HEK293T (cell line): ENCODE data around the gene MBOAT7.

Experiments used
- CTCF ChIA-PET: fragments of 350-600 bp; formaldehyde crosslinking; extraction: SDS; loops from one replicate; lab custom pipeline; 2021; ENCODE audit warnings: antibody characterized with exemption, inconsistent platforms; lab: Yijun Ruan, JAX
- POLR2A ChIA-PET: fragments of 350-600 bp; formaldehyde crosslinking; extraction: SDS; loops from one replicate; lab custom pipeline; 2020; ENCODE audit warnings: antibody characterized with exemption, inconsistent platforms; lab: Yijun Ruan, JAX
- DNase-seq: peaks from one replicate; pipeline ENCODE4 v3.0.0; 2012; ENCODE audit warnings: mixed read lengths; ENCODE audit errors: extremely low spot score
- ARNT ChIP-seq: fragments of 450-650 bp; IDR thresholded peaks from 2 replicates; pipeline ENCODE4 v1.6.1; 2017; ENCODE audit warnings: mild to moderate bottlenecking
- BHLHE40 ChIP-seq: fragments of 450-650 bp; IDR thresholded peaks from 2 replicates; pipeline ENCODE4 v1.6.1; 2016; ENCODE audit warnings: mild to moderate bottlenecking, moderate library complexity, borderline replicate concordance
- CTBP1 ChIP-seq: fragments of 450-650 bp; IDR thresholded peaks from 2 replicates; pipeline ENCODE4 v1.6.1; 2016; ENCODE audit warnings: borderline replicate concordance
- ELF4 ChIP-seq: fragments of 450-650 bp; IDR thresholded peaks from 2 replicates; pipeline ENCODE4 v1.6.1; 2017; ENCODE audit warnings: antibody characterized with exemption
- FOXA1 ChIP-seq: fragments of 450-650 bp; IDR thresholded peaks from 2 replicates; pipeline ENCODE4 v1.6.1; 2016; ENCODE audit warnings: mild to moderate bottlenecking
- FOXK2 ChIP-seq: fragments of 450-650 bp; IDR thresholded peaks from 2 replicates; pipeline ENCODE4 v1.6.1; 2016; ENCODE audit warnings: mild to moderate bottlenecking
- FOXM1 ChIP-seq: fragments of 450-650 bp; IDR thresholded peaks from 2 replicates; pipeline ENCODE4 v1.6.1; 2017; ENCODE audit warnings: mild to moderate bottlenecking, borderline replicate concordance
- HDGF ChIP-seq: fragments of 450-650 bp; IDR thresholded peaks from 2 replicates; pipeline ENCODE4 v1.6.1; 2017; ENCODE audit warnings: antibody characterized with exemption, borderline replicate concordance
- L3MBTL2 ChIP-seq: fragments of 450-650 bp; conservative IDR thresholded peaks from 2 replicates; pipeline ENCODE4 v1.6.1; 2016; ENCODE audit warnings: mild to moderate bottlenecking
- LEF1 ChIP-seq: fragments of 450-650 bp; IDR thresholded peaks from 2 replicates; pipeline ENCODE4 v1.6.1; 2017; ENCODE audit warnings: mild to moderate bottlenecking, borderline replicate concordance
- NFRKB ChIP-seq: fragments of 450-650 bp; IDR thresholded peaks from 2 replicates; pipeline ENCODE4 v1.6.1; 2016; ENCODE audit warnings: mild to moderate bottlenecking, moderate library complexity
- PKNOX1 ChIP-seq: fragments of 450-650 bp; IDR thresholded peaks from 2 replicates; pipeline ENCODE4 v1.6.1; 2016
- SP1 ChIP-seq: fragments of 450-650 bp; IDR thresholded peaks from 2 replicates; pipeline ENCODE4 v1.6.1; 2017
- SUZ12 ChIP-seq: fragments of 450-650 bp; IDR thresholded peaks from 2 replicates; pipeline ENCODE4 v1.6.1; 2016; ENCODE audit warnings: mild to moderate bottlenecking
- TARDBP ChIP-seq: fragments of 450-650 bp; IDR thresholded peaks from 2 replicates; pipeline ENCODE4 v1.6.1; 2016
- ZNF384 ChIP-seq: fragments of 450-650 bp; IDR thresholded peaks from 2 replicates; pipeline ENCODE4 v1.6.1; 2016

Gene MBOAT7

GRCh38 chr19:54206831-54207177 lies 17.4 kb upstream of the MBOAT7 start:
- TF ChIP-seq L3MBTL2 (no peak), ARNT (no peak), TARDBP (no peak), FOXM1 (no peak), PKNOX1 (no peak), FOXA1 (no peak), ZNF384 (no peak), CTBP1 (no peak), HDGF (no peak), BHLHE40 (no peak), NFRKB (no peak), SP1 (no peak), SUZ12 (no peak), LEF1 (no peak), FOXK2 (no peak), ELF4 (no peak)
- no peak for DNase-seq
- ChIA-PET CTCF (no interaction called here), POLR2A (interaction anchor here (6.7 kb wide), 1 partner anchor 17 kb away, joined by 46 read pairs; the partner anchor contains the start of genes MBOAT7 and TSEN34)

- CTCF ChIA-PET = no interaction called here
- no peak for DNase-seq
- TF ChIP-seq CTBP1 (no peak), BHLHE40 (no peak)
- POLR2A ChIA-PET = interaction anchor here (1.0 to 6.7 kb wide), 2 partner anchors 16 to 17 kb away, joined by 3 to 46 read pairs; partner anchors contain the start of genes MBOAT7 and TSEN34
These were observed 16.9 kb upstream of the MBOAT7 start for GRCh38 chr19:54206030-54206830.

- TF ChIP-seq TARDBP = no peak
- TF ChIP-seq BHLHE40 = no peak
- TF ChIP-seq LEF1 = no peak
- no peak for TF ChIP-seq L3MBTL2
- DNase-seq = no peak
- ChIA-PET CTCF (no interaction called here), POLR2A (interaction anchor here (1.0 to 6.7 kb wide), 2 partner anchors 15 to 17 kb away, joined by 3 to 46 read pairs; partner anchors contain the start of genes MBOAT7 and TSEN34)
These were observed 15.5 kb upstream of the MBOAT7 start for GRCh38 chr19:54204767-54205468.

GRCh38 chr19:54203151-54203611 lies 13.8 kb upstream of the MBOAT7 start:
- CTCF ChIA-PET = no interaction called here
- TF ChIP-seq TARDBP (no peak), FOXA1 (no peak), FOXK2 (no peak), L3MBTL2 (no peak), ELF4 (no peak), SP1 (no peak), ZNF384 (no peak), LEF1 (no peak), SUZ12 (no peak), PKNOX1 (no peak)
- POLR2A ChIA-PET = interaction anchor here (1.4 kb wide), 1 partner anchor 12 kb away, joined by 4 read pairs; the partner anchor contains the start of gene TSEN34
- DNase-seq = no peak

GRCh38 chr19:54201980-54202379 lies 12.6 kb upstream of the MBOAT7 start:
- ChIA-PET POLR2A (interaction anchor here (1.4 kb wide), 1 partner anchor 11 kb away, joined by 4 read pairs; the partner anchor contains the start of gene TSEN34), CTCF (no interaction called here)
- no peak for DNase-seq
- no peak for TF ChIP-seq FOXM1
- TF ChIP-seq CTBP1 = no peak
- no peak for TF ChIP-seq LEF1
- no peak for TF ChIP-seq NFRKB
- no peak for TF ChIP-seq L3MBTL2
- TF ChIP-seq FOXA1 = no peak
- no peak for TF ChIP-seq SUZ12
- TF ChIP-seq ARNT = no peak
- no peak for TF ChIP-seq SP1
- TF ChIP-seq PKNOX1 = no peak
- no peak for TF ChIP-seq ZNF384
- no peak for TF ChIP-seq FOXK2
- TF ChIP-seq BHLHE40 = no peak
- TF ChIP-seq ELF4 = no peak
- TF ChIP-seq HDGF = no peak
- TF ChIP-seq TARDBP = no peak

GRCh38 chr19:54201172-54201701 lies 11.9 kb upstream of the MBOAT7 start:
- CTCF ChIA-PET = interaction anchor here (0.5 kb wide), 1 partner anchor 9 kb away, joined by 4 read pairs; no protein-coding TSS in a partner anchor
- no peak for DNase-seq
- TF ChIP-seq NFRKB (peak; percentile 2; the same call in 1 of the 2 replicates), L3MBTL2 (peak; percentile 52), ARNT (no peak)
- POLR2A ChIA-PET = interaction anchor here (0.7 to 3.4 kb wide), 9 partner anchors 8 to 263 kb away, joined by 3 to 76 read pairs (median 4); partner anchors contain the start of genes CNOT3, LENG1, LENG9 and MBOAT7
